SK-N-SH treated with all-trans-retinoic acid at 6 μM for 48 hours (cell line): Measurements from ENCODE around the gene C7orf33.

Source experiments
- ATAC-seq: fragments of 200-7000 bp; cut with Tn5 transposase; 3 replicates; pipeline ENCODE4 v1.9.1; 2020; ENCODE audit warnings: mild to moderate bottlenecking, moderate library complexity
- ARNTL ChIP-seq: fragments of 450-650 bp; formaldehyde crosslinking; IDR thresholded peaks from 2 replicates; pipeline ENCODE4 v1.5.0; 2020; ENCODE audit warnings: low read depth, mild to moderate bottlenecking, moderate library complexity, borderline replicate concordance
- BACH2 ChIP-seq: fragments of 250-450 bp; sonication (Bioruptor Pico); IDR thresholded peaks from 2 replicates; pipeline ENCODE4 v1.9.0; 2021; ENCODE audit warnings: mild to moderate bottlenecking, borderline replicate concordance
- CREB5 ChIP-seq: fragments of 250-450 bp; sonication (Bioruptor Pico); IDR thresholded peaks from 2 replicates; pipeline ENCODE4 v1.5.1; 2020; ENCODE audit warnings: low read depth, mild to moderate bottlenecking, moderate library complexity
- CSDC2 ChIP-seq: fragments of 250-450 bp; sonication (Bioruptor Pico); IDR thresholded peaks from 2 replicates; pipeline ENCODE4 v1.5.0; 2020; ENCODE audit warnings: mild to moderate bottlenecking, moderate library complexity
- CSRNP3 ChIP-seq: fragments of 250-450 bp; sonication (Bioruptor Pico); IDR thresholded peaks from 2 replicates; pipeline ENCODE4 v1.5.1; 2021; ENCODE audit warnings: mild to moderate bottlenecking, moderate library complexity
- ESRRG ChIP-seq: fragments of 250-450 bp; sonication (Bioruptor Pico); IDR thresholded peaks from 2 replicates; pipeline ENCODE4 v1.6.1; 2021; ENCODE audit warnings: mild to moderate bottlenecking
- GLIS3 ChIP-seq: fragments of 250-450 bp; sonication (Bioruptor Pico); IDR thresholded peaks from 2 replicates; pipeline ENCODE4 v1.5.0; 2020; ENCODE audit warnings: mild to moderate bottlenecking, moderate library complexity
- ISL1 ChIP-seq: fragments of 250-450 bp; sonication (Bioruptor Pico); IDR thresholded peaks from 2 replicates; pipeline ENCODE4 v2.1.2; 2022; ENCODE audit warnings: mild to moderate bottlenecking, moderate library complexity
- POU6F1 ChIP-seq: fragments of 250-450 bp; sonication (Bioruptor Pico); IDR thresholded peaks from 2 replicates; pipeline ENCODE4 v1.8.0; 2021; ENCODE audit warnings: low read depth, mild to moderate bottlenecking, moderate library complexity, borderline replicate concordance
- PPARA ChIP-seq: fragments of 250-450 bp; sonication (Bioruptor Pico); IDR thresholded peaks from 2 replicates; pipeline ENCODE4 v1.5.0; 2020; ENCODE audit warnings: mild to moderate bottlenecking, borderline replicate concordance
- RARB ChIP-seq: fragments of 250-450 bp; sonication (Bioruptor Pico); IDR thresholded peaks from 2 replicates; pipeline ENCODE4 v1.8.0; 2021; ENCODE audit warnings: mild to moderate bottlenecking, moderate library complexity
- SNAI2 ChIP-seq: fragments of 250-450 bp; sonication (Bioruptor Pico); IDR thresholded peaks from 2 replicates; pipeline ENCODE4 v1.5.0; 2020; ENCODE audit warnings: mild to moderate bottlenecking, moderate library complexity
- TCF4 ChIP-seq: fragments of 250-450 bp; sonication (Bioruptor Pico); IDR thresholded peaks from 2 replicates; pipeline ENCODE4 v1.8.0; 2021; ENCODE audit warnings: mild to moderate bottlenecking, moderate library complexity, borderline replicate concordance
- TOX ChIP-seq: fragments of 250-450 bp; sonication (Bioruptor Pico); IDR thresholded peaks from 2 replicates; pipeline ENCODE4 v1.8.0; 2021; ENCODE audit warnings: mild to moderate bottlenecking, moderate library complexity, borderline replicate concordance
- TSHZ2 ChIP-seq: fragments of 250-450 bp; sonication (Bioruptor Pico); IDR thresholded peaks from 2 replicates; pipeline ENCODE4 v1.5.0; 2020; ENCODE audit warnings: mild to moderate bottlenecking, moderate library complexity
- ZC3H10 ChIP-seq: fragments of 250-450 bp; sonication (Bioruptor Pico); IDR thresholded peaks from 2 replicates; pipeline ENCODE4 v1.5.1; 2021; ENCODE audit warnings: mild to moderate bottlenecking, moderate library complexity
- ZFP3 ChIP-seq: fragments of 250-450 bp; sonication (Bioruptor Pico); IDR thresholded peaks from 2 replicates; pipeline ENCODE4 v1.5.0; 2020; ENCODE audit warnings: mild to moderate bottlenecking, moderate library complexity
- ZFP30 ChIP-seq: fragments of 450-650 bp; formaldehyde crosslinking; IDR thresholded peaks from 2 replicates; pipeline ENCODE4 v1.5.0; 2022; ENCODE audit warnings: mild to moderate bottlenecking, moderate library complexity
- ZNF565 ChIP-seq: fragments of 450-650 bp; formaldehyde crosslinking; conservative IDR thresholded peaks from 2 replicates; pipeline ENCODE4 v1.5.0; 2020; ENCODE audit warnings: low read depth, mild to moderate bottlenecking, moderate library complexity
- ZNF70 ChIP-seq: fragments of 450-650 bp; formaldehyde crosslinking; IDR thresholded peaks from 2 replicates; pipeline ENCODE4 v1.5.0; 2020; ENCODE audit warnings: mild to moderate bottlenecking, moderate library complexity
- ZNF8 ChIP-seq: fragments of 450-650 bp; formaldehyde crosslinking; IDR thresholded peaks from 2 replicates; pipeline ENCODE4 v1.5.0; 2020; ENCODE audit warnings: mild to moderate bottlenecking, moderate library complexity

Gene C7orf33

GRCh38 chr7:148558914-148559313 is 31.7 kb upstream of the C7orf33 start:
- ATAC-seq = no peak
- TF ChIP-seq ZNF70 (CRISPR knock-in tag) = no peak
- no peak for TF ChIP-seq SNAI2 (CRISPR knock-in tag)
- no peak for TF ChIP-seq CSDC2
- TF ChIP-seq POU6F1 (CRISPR knock-in tag) = no peak
- TF ChIP-seq ZNF8 (CRISPR knock-in tag) = no peak
- no peak for TF ChIP-seq CREB5 (CRISPR knock-in tag)
- no peak for TF ChIP-seq PPARA
- no peak for TF ChIP-seq ZFP3 (CRISPR knock-in tag)

- ATAC-seq = no peak
- TF ChIP-seq TSHZ2 (CRISPR knock-in tag) (no peak), ZNF565 (CRISPR knock-in tag) (no peak), RARB (CRISPR knock-in tag) (no peak), TOX (CRISPR knock-in tag) (no peak), SNAI2 (CRISPR knock-in tag) (no peak), CSRNP3 (CRISPR knock-in tag) (no peak), ZC3H10 (CRISPR knock-in tag) (no peak), ZNF8 (CRISPR knock-in tag) (no peak), TCF4 (no peak), GLIS3 (CRISPR knock-in tag) (no peak)
These were observed 29.5 kb upstream of the C7orf33 start for GRCh38 chr7:148561099-148561498.

GRCh38 chr7:148563583-148564274 is 26.8 kb upstream of the C7orf33 start:
- ATAC-seq = no peak
- no peak for TF ChIP-seq TSHZ2 (CRISPR knock-in tag)
- no peak for TF ChIP-seq ESRRG (CRISPR knock-in tag)
- TF ChIP-seq ISL1 (CRISPR knock-in tag) = no peak
- no peak for TF ChIP-seq BACH2 (CRISPR knock-in tag)
- no peak for TF ChIP-seq ARNTL (CRISPR knock-in tag)
- no peak for TF ChIP-seq ZFP30 (CRISPR knock-in tag)
- no peak for TF ChIP-seq ZNF565 (CRISPR knock-in tag)

GRCh38 chr7:148564275-148564951 is 26.2 kb upstream of the C7orf33 start:
- ATAC-seq = peak; percentile 92
